Endodermal cell (in vitro differentiated cells): Measurements from ENCODE around the gene MTHFD2L. TPM values are rescaled to one million over a fixed set of nuclear protein-coding genes. Genes with fewer than 3 reads are reported as not detected.

Source experiments
- DNase-seq: peaks from one replicate; pipeline ENCODE4 v3.0.0-alpha.2; 2017
- H3K27ac ChIP-seq: 2 replicates; pipeline ENCODE4 v1.5.1; 2013; ENCODE audit warnings: mild to moderate bottlenecking, low read depth, low read length, moderate library complexity
- H3K27me3 ChIP-seq: 2 replicates; pipeline ENCODE4 v1.6.1; 2013; ENCODE audit warnings: mild to moderate bottlenecking, low read length, moderate library complexity; ENCODE audit not compliant: insufficient read depth, control insufficient read depth, poor library complexity, severe bottlenecking
- H3K36me3 ChIP-seq: 2 replicates; pipeline ENCODE4 v1.7.0; 2013; ENCODE audit warnings: mild to moderate bottlenecking, low read length, moderate library complexity; ENCODE audit not compliant: control insufficient read depth, insufficient read depth
- H3K4me1 ChIP-seq: one replicate; pipeline ENCODE4 v1.7.0; 2013; ENCODE audit warnings: low read length; ENCODE audit not compliant: control insufficient read depth, insufficient read depth
- H3K4me3 ChIP-seq: 2 replicates; pipeline ENCODE4 v1.5.1; 2013; ENCODE audit warnings: mild to moderate bottlenecking, low read length, moderate library complexity
- H3K9ac ChIP-seq: 2 replicates; pipeline ENCODE4 v1.6.1; 2013; ENCODE audit warnings: mild to moderate bottlenecking, low read length, moderate library complexity; ENCODE audit not compliant: poor library complexity, severe bottlenecking; ENCODE audit errors: extremely low read depth
- H3K9me3 ChIP-seq: 2 replicates; pipeline ENCODE4 v1.6.1; 2013; ENCODE audit warnings: mild to moderate bottlenecking, low read length, moderate library complexity; ENCODE audit not compliant: control insufficient read depth
- H3K27ac Mint-ChIP-seq: 2 replicates; pipeline ENCODE4 v1.8.0; 2020; ENCODE audit warnings: mixed read lengths
- H3K27me3 Mint-ChIP-seq: 2 replicates; pipeline ENCODE4 v1.8.0; 2021; ENCODE audit warnings: mild to moderate bottlenecking, mixed read lengths; ENCODE audit not compliant: insufficient read depth
- H3K36me3 Mint-ChIP-seq: 2 replicates; pipeline ENCODE4 v1.8.0; 2020; ENCODE audit warnings: low read depth, mixed read lengths
- H3K4me1 Mint-ChIP-seq: 2 replicates; pipeline ENCODE4 v1.8.0; 2020; ENCODE audit warnings: mixed read lengths
- H3K4me3 Mint-ChIP-seq: 2 replicates; pipeline ENCODE4 v1.8.0; 2020; ENCODE audit warnings: mild to moderate bottlenecking, moderate library complexity, mixed read lengths
- H3K9me3 Mint-ChIP-seq: 2 replicates; pipeline ENCODE4 v1.8.0; 2020; ENCODE audit warnings: mild to moderate bottlenecking, mixed read lengths
- WGBS, 2 experiments: methylation state at CpG; one replicate each; pipeline versions ENCODE4 v1.1.5 to v1.1.7; 2013; ENCODE audit warnings: missing lambda C conversion rate in 2 of 2, mixed read lengths in 1 of 2; ENCODE audit not compliant: insufficient coverage in 1 of 2, insufficient read length in 1 of 2; 5-methylcytosine and 5-hydroxymethylcytosine counted together
- total RNA-seq, 2 donors: library from RNA; stranded (reverse); fragmentation: NEBNext Ultra II Directional in 1 of 2; extraction: Animal tissue kit (Norgen Biotek cat#: 25700) in 1 of 2; gene quantifications; 2 replicates in 1 of 2; 3 replicates in 1 of 2; pipeline ENCODE4 v1.2.1, GENCODE V29; 2021
- TF ChIP-seq, protein P1 (sequence below): fragments of 200-600 bp; sonication (generic); conservative IDR thresholded peaks from 2 replicates; pipeline ENCODE4 v1.5.0; 2021; ENCODE audit warnings: antibody characterized with exemption, mild to moderate bottlenecking

MTHFD2L gene
- total RNA-seq, 2 donors from 2014 or later: 10.4 to 11.5 TPM

DNA sequence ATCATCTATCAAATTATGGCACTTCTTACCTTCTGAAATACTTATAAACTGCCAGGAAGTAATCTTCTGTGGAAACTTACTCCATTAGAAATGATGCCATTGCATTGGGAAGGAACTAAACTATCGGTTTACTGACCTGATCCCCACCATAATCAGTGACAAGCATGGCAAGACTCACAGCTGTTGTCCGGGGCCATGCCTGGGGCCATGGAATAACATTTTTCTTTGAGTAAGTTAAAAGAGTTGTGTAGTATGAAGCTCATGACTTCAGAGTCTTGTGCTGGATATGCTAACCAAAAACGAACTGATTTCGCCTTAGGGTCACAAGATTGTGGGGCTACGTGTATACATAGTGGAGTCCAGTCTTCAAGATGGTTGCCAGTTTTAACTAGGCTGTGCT is 15.4 kb downstream of the MTHFD2L start:
- Mint-ChIP-seq H3K27me3 (no peaks in the 10 kb centered on the region), H3K36me3 (no peaks in the 10 kb centered on the region), H3K27ac (no peak overlapping the region), H3K9me3 (no peaks in the 10 kb centered on the region), H3K4me1 (no peaks in the 10 kb centered on the region), H3K4me3 (no peak overlapping the region)
- no peak overlapping the region for H3K4me3 ChIP-seq
- no peaks in the 10 kb centered on the region for H3K4me1 ChIP-seq
- TF ChIP-seq, protein P1, sequence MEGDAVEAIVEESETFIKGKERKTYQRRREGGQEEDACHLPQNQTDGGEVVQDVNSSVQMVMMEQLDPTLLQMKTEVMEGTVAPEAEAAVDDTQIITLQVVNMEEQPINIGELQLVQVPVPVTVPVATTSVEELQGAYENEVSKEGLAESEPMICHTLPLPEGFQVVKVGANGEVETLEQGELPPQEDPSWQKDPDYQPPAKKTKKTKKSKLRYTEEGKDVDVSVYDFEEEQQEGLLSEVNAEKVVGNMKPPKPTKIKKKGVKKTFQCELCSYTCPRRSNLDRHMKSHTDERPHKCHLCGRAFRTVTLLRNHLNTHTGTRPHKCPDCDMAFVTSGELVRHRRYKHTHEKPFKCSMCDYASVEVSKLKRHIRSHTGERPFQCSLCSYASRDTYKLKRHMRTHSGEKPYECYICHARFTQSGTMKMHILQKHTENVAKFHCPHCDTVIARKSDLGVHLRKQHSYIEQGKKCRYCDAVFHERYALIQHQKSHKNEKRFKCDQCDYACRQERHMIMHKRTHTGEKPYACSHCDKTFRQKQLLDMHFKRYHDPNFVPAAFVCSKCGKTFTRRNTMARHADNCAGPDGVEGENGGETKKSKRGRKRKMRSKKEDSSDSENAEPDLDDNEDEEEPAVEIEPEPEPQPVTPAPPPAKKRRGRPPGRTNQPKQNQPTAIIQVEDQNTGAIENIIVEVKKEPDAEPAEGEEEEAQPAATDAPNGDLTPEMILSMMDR: no peak
- H3K9ac ChIP-seq: no peak overlapping the region
- H3K27ac ChIP-seq: no peak overlapping the region
- H3K36me3 ChIP-seq: no peaks in the 10 kb centered on the region
- WGBS, 2 experiments: 95 to 100% methylated on average over 4 to 5 of the region's 5 CpGs
- DNase-seq: no peak
- H3K9me3 ChIP-seq: no peaks in the 10 kb centered on the region
- no peaks in the 10 kb centered on the region for H3K27me3 ChIP-seq

DNA sequence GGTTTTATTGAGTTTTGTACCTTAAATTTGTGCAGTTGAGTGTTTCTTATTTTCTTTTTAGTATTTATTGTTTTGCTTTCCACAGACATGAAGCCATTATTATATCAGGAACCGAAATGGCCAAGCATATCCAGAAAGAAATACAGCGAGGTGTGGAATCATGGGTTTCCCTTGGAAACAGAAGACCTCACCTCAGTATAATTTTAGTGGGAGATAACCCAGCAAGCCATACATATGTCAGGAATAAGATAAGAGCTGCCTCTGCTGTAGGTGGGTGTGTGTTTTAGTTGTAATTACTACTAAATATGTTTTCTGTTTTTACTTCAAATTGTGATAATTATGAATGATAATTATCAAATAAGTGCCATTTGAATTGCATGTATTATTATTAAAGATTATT is 16.5 kb downstream of the MTHFD2L start:
- no peak for DNase-seq

DNA sequence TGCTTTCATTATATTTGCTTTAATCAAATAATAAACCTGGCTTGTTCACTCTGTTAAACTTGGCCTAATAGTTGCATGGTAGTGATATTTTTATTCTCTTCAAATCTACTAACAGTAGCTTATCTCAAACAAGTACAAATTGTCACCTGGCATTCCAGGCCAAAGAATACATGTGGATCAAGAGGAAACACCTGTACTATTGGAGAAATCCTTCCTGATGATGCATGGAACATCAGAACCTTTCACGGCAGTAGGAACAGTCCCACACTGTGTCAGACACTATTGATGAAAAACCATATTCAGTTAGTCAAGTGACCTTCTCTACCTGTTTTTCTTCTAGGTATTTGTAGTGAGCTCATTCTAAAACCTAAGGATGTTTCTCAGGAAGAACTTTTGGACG is 17.0 kb downstream of the MTHFD2L start:
- TF ChIP-seq, protein P1: no peak
- WGBS, 2 experiments: 90 to 100% methylated on average over 1 to 2 of the region's 2 CpGs
- H3K9ac ChIP-seq: no peak overlapping the region
- no peak overlapping the region for H3K27ac ChIP-seq
- no peaks in the 10 kb centered on the region for H3K36me3 Mint-ChIP-seq
- no peaks in the 10 kb centered on the region for H3K4me1 ChIP-seq
- DNase-seq: no peak
- no peak overlapping the region for H3K4me3 ChIP-seq
- no peaks in the 10 kb centered on the region for H3K9me3 Mint-ChIP-seq
- no peaks in the 10 kb centered on the region for H3K36me3 ChIP-seq
- no peaks in the 10 kb centered on the region for H3K4me1 Mint-ChIP-seq
- H3K27me3 Mint-ChIP-seq: no peaks in the 10 kb centered on the region
- H3K4me3 Mint-ChIP-seq: no peak overlapping the region
- H3K27me3 ChIP-seq: no peaks in the 10 kb centered on the region
- no peaks in the 10 kb centered on the region for H3K9me3 ChIP-seq
- H3K27ac Mint-ChIP-seq: no peak overlapping the region

More for the DNA sequence above, 16.5 kb downstream of the MTHFD2L start:
- 94% methylated on average over 2 of the region's 2 CpGs; no CpG with 5 or more reads in 1 of the 2 experiments for WGBS, 2 experiments
- Mint-ChIP-seq H3K27ac (no peak overlapping the region), H3K27me3 (no peaks in the 10 kb centered on the region), H3K9me3 (no peaks in the 10 kb centered on the region), H3K36me3 (no peaks in the 10 kb centered on the region), H3K4me3 (no peak overlapping the region), H3K4me1 (no peaks in the 10 kb centered on the region)
- Histone ChIP-seq H3K9ac (no peak overlapping the region), H3K27me3 (no peaks in the 10 kb centered on the region), H3K27ac (no peak overlapping the region), H3K36me3 (no peaks in the 10 kb centered on the region), H3K4me1 (no peaks in the 10 kb centered on the region), H3K9me3 (no peaks in the 10 kb centered on the region), H3K4me3 (no peak overlapping the region)
- TF ChIP-seq, protein P1: no peak
